Measurements from ENCODE around the gene CLASP1. TPM values are rescaled to one million over a fixed set of nuclear protein-coding genes. Genes with fewer than 3 reads are reported as not detected.

CLASP1 gene
- total RNA-seq, 2 experiments from 2014 or later, result 44.7 to 45.5 TPM

GRCh38 chr2:121363632-121364420 lies 285.4 kb downstream of the CLASP1 start:
- no peaks in the 10 kb centered on the region for H3K27me3 Mint-ChIP-seq
- H3K4me1 Mint-ChIP-seq, result no peaks in the 10 kb centered on the region
- peaks cover 4% of the 10 kb centered on the region for H3K36me3 Mint-ChIP-seq
- H3K27ac Mint-ChIP-seq, result no peak overlapping the region
- no peaks in the 10 kb centered on the region for H3K9me3 Mint-ChIP-seq
- H3K4me3 Mint-ChIP-seq, result no peak overlapping the region
- no peak for DNase-seq

GRCh38 chr2:121362774-121363173 lies 286.5 kb downstream of the CLASP1 start:
- H3K4me1 Mint-ChIP-seq, result no peaks in the 10 kb centered on the region
- no peak overlapping the region for H3K27ac Mint-ChIP-seq
- H3K4me3 Mint-ChIP-seq, result no peak overlapping the region
- peaks cover 2% of the 10 kb centered on the region for H3K36me3 Mint-ChIP-seq
- no peaks in the 10 kb centered on the region for H3K27me3 Mint-ChIP-seq
- DNase-seq, result no peak
- no peaks in the 10 kb centered on the region for H3K9me3 Mint-ChIP-seq

- no peak for DNase-seq
- H3K36me3 Mint-ChIP-seq, result peaks cover 2% of the 10 kb centered on the region
- no peak overlapping the region for H3K27ac Mint-ChIP-seq
- no peaks in the 10 kb centered on the region for H3K27me3 Mint-ChIP-seq
- no peaks in the 10 kb centered on the region for H3K9me3 Mint-ChIP-seq
- H3K4me3 Mint-ChIP-seq, result no peak overlapping the region
- H3K4me1 Mint-ChIP-seq, result no peaks in the 10 kb centered on the region
Measured at GRCh38 chr2:121362226-121362625, 287.0 kb downstream of the CLASP1 start.

GRCh38 chr2:121360566-121361300 lies 288.5 kb downstream of the CLASP1 start:
- Mint-ChIP-seq H3K36me3 (peaks cover 1% of the 10 kb centered on the region), H3K4me3 (no peak overlapping the region), H3K9me3 (no peaks in the 10 kb centered on the region), H3K4me1 (no peaks in the 10 kb centered on the region), H3K27ac (no peak overlapping the region), H3K27me3 (no peaks in the 10 kb centered on the region)
- no peak for DNase-seq

GRCh38 chr2:121359716-121360565 lies 289.3 kb downstream of the CLASP1 start:
- Mint-ChIP-seq H3K27me3 (no peaks in the 10 kb centered on the region), H3K4me1 (no peaks in the 10 kb centered on the region), H3K36me3 (peaks cover 5% of the 10 kb centered on the region), H3K27ac (no peak overlapping the region), H3K9me3 (no peaks in the 10 kb centered on the region), H3K4me3 (no peak overlapping the region)
- no peak for DNase-seq

GRCh38 chr2:121359170-121359569 lies 290.1 kb downstream of the CLASP1 start:
- Mint-ChIP-seq H3K36me3 (peaks cover 5% of the 10 kb centered on the region), H3K4me3 (no peak overlapping the region), H3K4me1 (no peaks in the 10 kb centered on the region), H3K9me3 (no peaks in the 10 kb centered on the region), H3K27me3 (no peaks in the 10 kb centered on the region), H3K27ac (no peak overlapping the region)
- DNase-seq, result no peak

GRCh38 chr2:121358291-121358690 lies 291.0 kb downstream of the CLASP1 start:
- no peak overlapping the region for H3K4me3 Mint-ChIP-seq
- no peaks in the 10 kb centered on the region for H3K9me3 Mint-ChIP-seq
- DNase-seq, result no peak
- no peaks in the 10 kb centered on the region for H3K4me1 Mint-ChIP-seq
- H3K27ac Mint-ChIP-seq, result no peak overlapping the region
- H3K27me3 Mint-ChIP-seq, result no peaks in the 10 kb centered on the region
- peaks cover 5% of the 10 kb centered on the region for H3K36me3 Mint-ChIP-seq

GRCh38 chr2:121356058-121356640 lies 293.1 kb downstream of the CLASP1 start:
- Mint-ChIP-seq H3K4me3 (no peak overlapping the region), H3K27ac (no peak overlapping the region), H3K36me3 (peaks cover 5% of the 10 kb centered on the region), H3K9me3 (no peaks in the 10 kb centered on the region), H3K27me3 (no peaks in the 10 kb centered on the region), H3K4me1 (no peaks in the 10 kb centered on the region)
- DNase-seq, result no peak

GRCh38 chr2:121355488-121355887 lies 293.8 kb downstream of the CLASP1 start:
- no peaks in the 10 kb centered on the region for H3K9me3 Mint-ChIP-seq
- H3K27ac Mint-ChIP-seq, result no peak overlapping the region
- H3K36me3 Mint-ChIP-seq, result peaks cover 5% of the 10 kb centered on the region
- H3K27me3 Mint-ChIP-seq, result no peaks in the 10 kb centered on the region
- no peaks in the 10 kb centered on the region for H3K4me1 Mint-ChIP-seq
- no peak for DNase-seq
- no peak overlapping the region for H3K4me3 Mint-ChIP-seq

- Mint-ChIP-seq H3K4me3 (no peak overlapping the region), H3K4me1 (no peaks in the 10 kb centered on the region), H3K27me3 (no peaks in the 10 kb centered on the region), H3K9me3 (no peaks in the 10 kb centered on the region), H3K36me3 (peaks cover 14% of the 10 kb centered on the region), H3K27ac (no peak overlapping the region)
- DNase-seq, result no peak
Measured at GRCh38 chr2:121351521-121352318, 297.5 kb downstream of the CLASP1 start.

GRCh38 chr2:121350890-121351289 lies 298.4 kb downstream of the CLASP1 start:
- DNase-seq, result no peak
- Mint-ChIP-seq H3K36me3 (peaks cover 13% of the 10 kb centered on the region), H3K27me3 (no peaks in the 10 kb centered on the region), H3K4me1 (no peaks in the 10 kb centered on the region), H3K4me3 (no peak overlapping the region), H3K27ac (no peak overlapping the region), H3K9me3 (no peaks in the 10 kb centered on the region)

GRCh38 chr2:121350402-121350775 lies 298.9 kb downstream of the CLASP1 start:
- no peaks in the 10 kb centered on the region for H3K4me1 Mint-ChIP-seq
- DNase-seq, result no peak
- H3K9me3 Mint-ChIP-seq, result no peaks in the 10 kb centered on the region
- no peaks in the 10 kb centered on the region for H3K27me3 Mint-ChIP-seq
- no peak overlapping the region for H3K4me3 Mint-ChIP-seq
- H3K36me3 Mint-ChIP-seq, result peaks cover 10% of the 10 kb centered on the region
- no peak overlapping the region for H3K27ac Mint-ChIP-seq

GRCh38 chr2:121349721-121350401 lies 299.4 kb downstream of the CLASP1 start:
- H3K4me3 Mint-ChIP-seq, result no peak overlapping the region
- no peaks in the 10 kb centered on the region for H3K4me1 Mint-ChIP-seq
- no peak overlapping the region for H3K27ac Mint-ChIP-seq
- DNase-seq, result no peak
- H3K36me3 Mint-ChIP-seq, result peaks cover 9% of the 10 kb centered on the region
- no peaks in the 10 kb centered on the region for H3K9me3 Mint-ChIP-seq
- no peaks in the 10 kb centered on the region for H3K27me3 Mint-ChIP-seq

Data from activated naive CD8-positive, alpha-beta T cell treated with anti-CD3 and anti-CD28 coated beads for 36 hours (primary cell).